Measurements from ENCODE around the gene SBF1.

DNA sequence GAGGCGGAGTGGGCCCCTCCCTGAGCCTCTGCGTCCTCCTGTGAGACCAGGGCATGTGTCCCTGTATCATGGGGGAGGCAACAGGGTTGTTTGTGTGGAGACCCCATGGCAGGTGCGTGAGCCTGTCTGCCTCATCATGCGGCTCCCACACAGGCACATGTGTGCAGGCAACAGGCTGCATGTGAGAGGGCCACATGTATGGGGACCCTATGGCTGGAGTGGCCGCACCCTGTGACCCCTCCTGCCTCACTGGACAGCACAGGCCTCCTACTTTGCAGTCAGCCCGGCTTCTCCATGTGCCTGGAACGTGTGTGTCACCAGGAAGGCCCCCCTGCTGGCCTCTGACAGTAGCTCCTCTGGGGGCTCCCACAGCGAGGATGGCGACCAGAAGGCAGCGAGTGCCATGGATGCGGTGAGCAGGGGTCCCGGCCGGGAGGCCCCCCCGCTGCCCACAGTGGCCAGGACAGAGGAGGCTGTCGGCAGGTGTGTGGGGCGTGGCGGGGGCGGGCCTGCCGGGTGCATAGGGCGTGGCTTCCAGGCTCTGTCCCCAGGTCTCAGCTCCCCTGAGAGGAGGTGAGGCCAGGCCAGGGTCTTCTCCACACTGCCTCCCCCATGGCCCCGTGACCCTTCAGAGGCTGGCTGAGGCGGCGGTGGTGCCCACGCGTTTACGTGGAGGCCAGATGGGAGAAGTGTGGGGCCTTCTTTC, 34.1 kb downstream of the SBF1 start:
- TF ChIP-seq, protein P1, sequence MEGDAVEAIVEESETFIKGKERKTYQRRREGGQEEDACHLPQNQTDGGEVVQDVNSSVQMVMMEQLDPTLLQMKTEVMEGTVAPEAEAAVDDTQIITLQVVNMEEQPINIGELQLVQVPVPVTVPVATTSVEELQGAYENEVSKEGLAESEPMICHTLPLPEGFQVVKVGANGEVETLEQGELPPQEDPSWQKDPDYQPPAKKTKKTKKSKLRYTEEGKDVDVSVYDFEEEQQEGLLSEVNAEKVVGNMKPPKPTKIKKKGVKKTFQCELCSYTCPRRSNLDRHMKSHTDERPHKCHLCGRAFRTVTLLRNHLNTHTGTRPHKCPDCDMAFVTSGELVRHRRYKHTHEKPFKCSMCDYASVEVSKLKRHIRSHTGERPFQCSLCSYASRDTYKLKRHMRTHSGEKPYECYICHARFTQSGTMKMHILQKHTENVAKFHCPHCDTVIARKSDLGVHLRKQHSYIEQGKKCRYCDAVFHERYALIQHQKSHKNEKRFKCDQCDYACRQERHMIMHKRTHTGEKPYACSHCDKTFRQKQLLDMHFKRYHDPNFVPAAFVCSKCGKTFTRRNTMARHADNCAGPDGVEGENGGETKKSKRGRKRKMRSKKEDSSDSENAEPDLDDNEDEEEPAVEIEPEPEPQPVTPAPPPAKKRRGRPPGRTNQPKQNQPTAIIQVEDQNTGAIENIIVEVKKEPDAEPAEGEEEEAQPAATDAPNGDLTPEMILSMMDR (conservative IDR thresholded peaks at IDR 0.05 in 1 of 2, IDR thresholded peaks at IDR 0.05 in 1 of 2; ENCODE audit: low read depth in 1 of 2, low read length in 2 of 2): no peak
- TF ChIP-seq EZH2 (IDR thresholded peaks at IDR 0.05; ENCODE audit: low read length, missing control alignments): no peak
